K562 (cell line): ENCODE results near the gene GRIK1.

ENCODE experiments used
- CBX5 ChIP-seq: IDR thresholded peaks from 2 replicates; pipeline ENCODE4 v1.6.1; 2014; ENCODE audit warnings: low read depth, borderline replicate concordance
- EZH2 ChIP-seq: IDR thresholded peaks from 2 replicates; pipeline ENCODE4 v1.6.1; 2012; ENCODE audit warnings: low read depth, mild to moderate bottlenecking, inconsistent platforms, low read length, borderline replicate concordance
- GTF3C2 ChIP-seq: IDR thresholded peaks from 3 replicates; pipeline ENCODE4 v1.6.1; 2011; ENCODE audit warnings: borderline replicate concordance, mild to moderate bottlenecking, moderate library complexity; ENCODE audit not compliant: insufficient read length; ENCODE audit errors: extremely low read depth
- MCM7 ChIP-seq, 2 experiments: fragments of 450-650 bp; IDR thresholded peaks; 2 replicates each; pipeline ENCODE4 v1.6.1; 2016 to 2018
- THAP12 ChIP-seq: fragments of 250-450 bp; sonication (Bioruptor Pico); IDR thresholded peaks from 2 replicates; pipeline ENCODE4 v1.9.0; 2021; ENCODE audit warnings: mild to moderate bottlenecking, inconsistent platforms
- ZNF354B ChIP-seq: fragments of 250-450 bp; sonication (Bioruptor Pico); IDR thresholded peaks from 2 replicates; pipeline ENCODE4 v1.4.0; 2020

GRCh38 chr21:29749223-29749622, 190.6 kb downstream of the GRIK1 start:
- TF ChIP-seq EZH2 (no peak), GTF3C2 (no peak), MCM7 (IDR thresholded peaks at IDR 0.05) (no peak), ZNF354B (no peak), CBX5 (no peak), THAP12 (CRISPR knock-in tag) (no peak)
